CD14-positive monocyte (primary cell): Measurements from ENCODE around the gene CYP27B1. TPM values are rescaled to one million over a fixed set of nuclear protein-coding genes. Genes with fewer than 3 reads are reported as not detected.

Experiments used
- DNase-seq, 3 donors: peaks; one replicate each; pipeline ENCODE4 v3.0.0-alpha.2; 2011 to 2022
- H2AFZ ChIP-seq: 2 replicates; pipeline ENCODE4 v1.6.0; 2012; ENCODE audit warnings: mild to moderate bottlenecking, low read depth, low read length, inconsistent platforms; ENCODE audit not compliant: insufficient read depth, poor library complexity, severe bottlenecking
- H3K27ac ChIP-seq, 2 donors: 1 replicate in 1 of 2; 2 replicates in 1 of 2; pipeline ENCODE4 v1.5.1; 2012 to 2013; ENCODE audit warnings: low read length in 2 of 2, control low read depth in 1 of 2, inconsistent platforms in 1 of 2, low read depth in 1 of 2, mild to moderate bottlenecking in 1 of 2
- H3K27me3 ChIP-seq, 2 donors: one replicate each; pipeline versions ENCODE4 v1.6.0 to v1.6.1; 2011 to 2013; ENCODE audit warnings: low read length in 2 of 2; ENCODE audit not compliant: control insufficient read depth in 2 of 2, insufficient read depth in 2 of 2
- H3K36me3 ChIP-seq, 2 donors: replicated peaks in 1 of 2; 1 replicate in 1 of 2; 2 replicates in 1 of 2; pipeline versions ENCODE4 v1.5.1 to v1.6.1; 2012 to 2013; ENCODE audit warnings: low read length in 2 of 2, control low read depth in 1 of 2, inconsistent platforms in 1 of 2, mild to moderate bottlenecking in 1 of 2; ENCODE audit not compliant: insufficient read depth in 2 of 2, control insufficient read depth in 1 of 2
- H3K4me1 ChIP-seq, 2 donors: 1 replicate in 1 of 2; 2 replicates in 1 of 2; pipeline versions ENCODE4 v1.5.1 to v1.6.1; 2012 to 2013; ENCODE audit warnings: low read length in 2 of 2, control low read depth in 1 of 2, inconsistent platforms in 1 of 2, mild to moderate bottlenecking in 1 of 2, moderate library complexity in 1 of 2; ENCODE audit not compliant: insufficient read depth in 2 of 2, control insufficient read depth in 1 of 2
- H3K4me2 ChIP-seq: replicated peaks from 2 replicates; pipeline ENCODE3; 2012; ENCODE audit warnings: low read length, moderate library complexity, mild to moderate bottlenecking; ENCODE audit not compliant: poor library complexity, severe bottlenecking; ENCODE audit errors: extremely low read depth
- H3K4me3 ChIP-seq, 3 experiments: fragments of 200-600 bp in 1 of 3; sonication (generic) in 1 of 3; replicated peaks in 1 of 3; 1 replicate in 2 of 3; 2 replicates in 1 of 3; pipeline ENCODE4 v1.5.1; 2011 to 2013; ENCODE audit warnings: low read length in 3 of 3, mild to moderate bottlenecking in 3 of 3, control low read depth in 2 of 3, low read depth in 2 of 3, inconsistent platforms in 1 of 3, moderate library complexity in 1 of 3
- H3K79me2 ChIP-seq: 2 replicates; pipeline ENCODE4 v1.6.0; 2012; ENCODE audit warnings: mild to moderate bottlenecking, control low read depth, inconsistent platforms, low read length, moderate library complexity; ENCODE audit not compliant: insufficient read depth
- H3K9ac ChIP-seq: 2 replicates; pipeline ENCODE4 v1.6.0; 2017; ENCODE audit warnings: low read length, mild to moderate bottlenecking; ENCODE audit not compliant: insufficient read depth, poor library complexity, severe bottlenecking
- H3K9me3 ChIP-seq, 2 donors: replicated peaks in 1 of 2; 1 replicate in 1 of 2; 2 replicates in 1 of 2; pipeline versions ENCODE4 v1.5.1 to v1.6.1; 2012 to 2013; ENCODE audit warnings: low read length in 2 of 2, control low read depth in 1 of 2; ENCODE audit not compliant: control insufficient read depth in 1 of 2, insufficient read depth in 1 of 2
- H4K20me1 ChIP-seq: 2 replicates; pipeline ENCODE4 v1.6.0; 2012; ENCODE audit warnings: mild to moderate bottlenecking, low read length, control low read depth, moderate library complexity; ENCODE audit not compliant: insufficient read depth
- H3K27ac Mint-ChIP-seq, 7 donors: one replicate each; pipeline ENCODE4 v1.8.0; 2020; ENCODE audit warnings: mild to moderate bottlenecking in 7 of 7, mixed read lengths in 7 of 7, moderate library complexity in 6 of 7, inconsistent platforms in 2 of 7
- H3K27me3 Mint-ChIP-seq, 3 donors: one replicate each; pipeline ENCODE4 v1.8.0; 2021 to 2022; ENCODE audit warnings: low read depth in 3 of 3, mild to moderate bottlenecking in 3 of 3, mixed read lengths in 3 of 3, moderate library complexity in 3 of 3, inconsistent platforms in 1 of 3
- H3K36me3 Mint-ChIP-seq, 2 donors: one replicate each; pipeline ENCODE4 v1.8.0; 2020; ENCODE audit warnings: mixed read lengths in 2 of 2, inconsistent platforms in 1 of 2, mild to moderate bottlenecking in 1 of 2
- H3K4me1 Mint-ChIP-seq: one replicate; pipeline ENCODE4 v1.8.0; 2020; ENCODE audit warnings: mild to moderate bottlenecking, mixed read lengths
- H3K4me3 Mint-ChIP-seq, 2 donors: one replicate each; pipeline ENCODE4 v1.8.0; 2020; ENCODE audit warnings: mild to moderate bottlenecking in 2 of 2, mixed read lengths in 2 of 2, moderate library complexity in 1 of 2
- H3K9me3 Mint-ChIP-seq, 7 donors: one replicate each; pipeline ENCODE4 v1.8.0; 2020 to 2022; ENCODE audit warnings: mixed read lengths in 7 of 7, mild to moderate bottlenecking in 6 of 7, moderate library complexity in 6 of 7, inconsistent platforms in 2 of 7
- WGBS: methylation state at CpG from one replicate; pipeline ENCODE4 v1.1.5; 2013; ENCODE audit warnings: missing lambda C conversion rate; ENCODE audit not compliant: insufficient coverage; 5-methylcytosine and 5-hydroxymethylcytosine counted together
- intact Hi-C, 2 donors: fragments of 100-400 bp; cut with micrococcal nuclease; formaldehyde crosslinking; loops; one replicate each; pipeline versions ENCODE4 v1.15.0 to v1.15.1; 2023
- polyA plus RNA-seq, 3 donors: library from polyadenylated mRNA; depleted of rRNA in 1 of 3; unstranded in 2 of 3; stranded (reverse) in 1 of 3; fragments of 300-500 nt in 2 of 3; fragments of >200 nt in 1 of 3; fragmentation: Illumina TruSeq in 2 of 3; gene quantifications; 1 replicate in 2 of 3; 2 replicates in 1 of 3; pipeline ENCODE4 v1.2.3, GENCODE V29; 2012 to 2021
- TF ChIP-seq, protein P1 (sequence below): fragments of 200-600 bp; IDR thresholded peaks from one replicate; pipeline ENCODE4 v1.8.0; 2022; ENCODE audit warnings: antibody characterized with exemption, mild to moderate bottlenecking

Gene CYP27B1
- polyA plus RNA-seq, 3 donors: 0.81 TPM; not detected in 2

- Histone ChIP-seq H3K9me3 (no peaks in the 10 kb centered on the region), H2AFZ (no peak overlapping the region), H3K79me2 (peaks cover 26% of the 10 kb centered on the region), H3K4me3 (no peak overlapping the region), H3K36me3 (peaks cover 23 to 33% of the 10 kb centered on the region in 2 donors), H3K4me1 (peaks cover 25 to 29% of the 10 kb centered on the region in 2 donors), H3K27me3 (no peaks in the 10 kb centered on the region), H3K4me2 (no peak overlapping the region), H3K27ac (no peak overlapping the region), H3K9ac (no peak overlapping the region), H4K20me1 (no peaks in the 10 kb centered on the region)
- peaks cover 29 to 35% of the 10 kb centered on the region in 2 donors for H3K36me3 Mint-ChIP-seq
- H3K9me3 Mint-ChIP-seq: no peaks in the 10 kb centered on the region
- H3K27me3 Mint-ChIP-seq: no peaks in the 10 kb centered on the region
- TF ChIP-seq, protein P1, sequence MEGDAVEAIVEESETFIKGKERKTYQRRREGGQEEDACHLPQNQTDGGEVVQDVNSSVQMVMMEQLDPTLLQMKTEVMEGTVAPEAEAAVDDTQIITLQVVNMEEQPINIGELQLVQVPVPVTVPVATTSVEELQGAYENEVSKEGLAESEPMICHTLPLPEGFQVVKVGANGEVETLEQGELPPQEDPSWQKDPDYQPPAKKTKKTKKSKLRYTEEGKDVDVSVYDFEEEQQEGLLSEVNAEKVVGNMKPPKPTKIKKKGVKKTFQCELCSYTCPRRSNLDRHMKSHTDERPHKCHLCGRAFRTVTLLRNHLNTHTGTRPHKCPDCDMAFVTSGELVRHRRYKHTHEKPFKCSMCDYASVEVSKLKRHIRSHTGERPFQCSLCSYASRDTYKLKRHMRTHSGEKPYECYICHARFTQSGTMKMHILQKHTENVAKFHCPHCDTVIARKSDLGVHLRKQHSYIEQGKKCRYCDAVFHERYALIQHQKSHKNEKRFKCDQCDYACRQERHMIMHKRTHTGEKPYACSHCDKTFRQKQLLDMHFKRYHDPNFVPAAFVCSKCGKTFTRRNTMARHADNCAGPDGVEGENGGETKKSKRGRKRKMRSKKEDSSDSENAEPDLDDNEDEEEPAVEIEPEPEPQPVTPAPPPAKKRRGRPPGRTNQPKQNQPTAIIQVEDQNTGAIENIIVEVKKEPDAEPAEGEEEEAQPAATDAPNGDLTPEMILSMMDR: no peak
- WGBS: 94% methylated on average over 62 of the region's 110 CpGs
- peaks cover 34% of the 10 kb centered on the region for H3K4me1 Mint-ChIP-seq
- intact Hi-C loops: no loop called here
- no peak overlapping the region for H3K27ac Mint-ChIP-seq
- no peak for DNase-seq
- H3K4me3 Mint-ChIP-seq: no peak overlapping the region
Measured at GRCh38 chr12:57737467-57738460, 29.1 kb downstream of the CYP27B1 start.

- Histone ChIP-seq H3K4me1 (peaks cover 18 to 22% of the 10 kb centered on the region in 2 donors), H4K20me1 (no peaks in the 10 kb centered on the region), H3K27ac (no peak overlapping the region), H3K9ac (no peak overlapping the region), H3K27me3 (no peaks in the 10 kb centered on the region), H2AFZ (no peak overlapping the region), H3K36me3 (peaks cover 31 to 42% of the 10 kb centered on the region in 2 donors), H3K9me3 (no peaks in the 10 kb centered on the region), H3K4me3 (no peak overlapping the region), H3K4me2 (no peak overlapping the region), H3K79me2 (peaks cover 26% of the 10 kb centered on the region)
- Mint-ChIP-seq H3K4me1 (peaks cover 27% of the 10 kb centered on the region), H3K27ac (peak overlapping the region in 2 of 7 donors; percentile 19 to 25), H3K27me3 (no peaks in the 10 kb centered on the region), H3K4me3 (no peak overlapping the region), H3K36me3 (peaks cover 38 to 43% of the 10 kb centered on the region in 2 donors), H3K9me3 (no peaks in the 10 kb centered on the region)
- TF ChIP-seq, protein P1: no peak
- intact Hi-C loops: no loop called here
- no peak for DNase-seq
- WGBS: 96% methylated on average over 29 of the region's 31 CpGs
Measured at GRCh38 chr12:57736741-57737466, 30.0 kb downstream of the CYP27B1 start.
